Cardiac fibroblast (primary cell): ENCODE data around the gene FHOD1.

Source experiments
- DNase-seq, 2 donors: peaks; one replicate each; pipeline versions ENCODE4 v3.0.0 to v3.0.0-alpha.2; 2010; ENCODE audit warnings: low read depth in 2 of 2
- H3K4me3 ChIP-seq, 2 donors: replicated peaks in 1 of 2; 1 replicate in 1 of 2; 2 replicates in 1 of 2; pipeline ENCODE4 v1.5.1; 2011; ENCODE audit warnings: low read depth in 2 of 2, low read length in 2 of 2, mild to moderate bottlenecking in 2 of 2, moderate library complexity in 1 of 2
- CTCF ChIP-seq: IDR thresholded peaks from one replicate; pipeline ENCODE4 v1.5.1; 2011; ENCODE audit warnings: low read depth, mild to moderate bottlenecking, low read length, inconsistent platforms

FHOD1 gene

DNA sequence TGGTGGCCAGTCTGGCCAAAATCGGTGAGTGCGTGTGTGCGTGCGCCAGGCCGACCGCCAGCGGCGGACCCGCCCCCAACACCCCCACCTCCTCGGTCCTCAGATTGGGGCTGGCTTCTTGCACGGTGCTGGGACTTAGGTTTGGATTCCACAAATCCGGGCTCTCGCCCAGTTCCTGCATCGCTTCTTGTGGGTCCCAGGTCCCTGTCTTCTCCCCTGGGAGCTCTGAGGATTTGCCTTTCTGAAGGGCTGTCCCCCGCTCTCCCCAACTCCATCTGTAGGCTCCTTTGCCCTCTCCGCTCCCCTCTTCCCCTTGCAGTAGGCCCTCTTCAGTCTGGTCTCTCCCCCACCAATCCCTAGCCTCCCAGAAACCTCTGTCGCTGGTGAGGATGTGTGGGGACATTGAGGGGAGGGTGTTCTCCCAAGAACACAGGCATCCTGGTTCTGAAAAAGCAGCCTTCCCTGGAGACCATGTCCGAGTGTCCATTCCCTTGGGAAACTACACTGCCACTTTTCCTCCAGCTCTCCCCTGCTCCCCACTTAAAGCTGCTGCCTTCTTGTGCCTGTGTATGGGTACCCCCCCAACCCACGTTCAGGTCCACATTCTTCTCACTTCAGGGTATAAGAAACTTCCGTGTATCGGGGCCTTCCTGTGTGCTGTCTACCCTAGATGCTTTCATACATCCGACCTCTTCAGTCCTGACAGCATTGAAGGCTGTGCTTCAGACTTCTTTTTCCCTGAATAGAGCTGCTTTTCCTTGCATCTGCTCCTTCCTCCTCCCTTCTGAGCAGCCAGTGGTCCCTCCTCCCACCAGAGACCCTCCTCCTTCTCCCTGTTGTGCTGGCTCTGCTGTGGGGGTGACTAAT is 2.1 kb upstream of the FHOD1 start:
- H3K4me3 ChIP-seq, result peak overlapping the region; percentile 37 to 41
- DNase-seq, result no peak
- no peak for TF ChIP-seq CTCF

- DNase-seq, result no peak
- no peak for TF ChIP-seq CTCF
- peak within 1 kb of the TSS; percentile 37 to 47 for H3K4me3 ChIP-seq
Measured at GRCh38 chr16:67248401-67249177, 1.3 kb upstream of the FHOD1 start, which contains the start of gene SLC9A5. Gene SLC9A5 (plus strand): TSS chr16:67248979. CDS start chr16:67249015, 36 bp downstream.

GRCh38 chr16:67248073-67248400 is 756 bp upstream of the FHOD1 start:
- TF ChIP-seq CTCF, result no peak
- peak overlapping the region; percentile 32 to 37 for H3K4me3 ChIP-seq

GRCh38 chr16:67246756-67247191 is 507 bp downstream of the FHOD1 start:
- peak overlapping the region; percentile 81 to 85 for H3K4me3 ChIP-seq
- TF ChIP-seq CTCF, result no peak
- DNase-seq, result no peak

More at GRCh38 chr16:67248073-67248400, 756 bp upstream of the FHOD1 start:
- DNase-seq, result no peak

GRCh38 chr16:67246081-67246755 is 1.1 kb downstream of the FHOD1 start:
- H3K4me3 ChIP-seq, result peak overlapping the region; percentile 81 to 85
- TF ChIP-seq CTCF, result peak; percentile 41
- DNase-seq, result peak; percentile 85 to 91

DNA sequence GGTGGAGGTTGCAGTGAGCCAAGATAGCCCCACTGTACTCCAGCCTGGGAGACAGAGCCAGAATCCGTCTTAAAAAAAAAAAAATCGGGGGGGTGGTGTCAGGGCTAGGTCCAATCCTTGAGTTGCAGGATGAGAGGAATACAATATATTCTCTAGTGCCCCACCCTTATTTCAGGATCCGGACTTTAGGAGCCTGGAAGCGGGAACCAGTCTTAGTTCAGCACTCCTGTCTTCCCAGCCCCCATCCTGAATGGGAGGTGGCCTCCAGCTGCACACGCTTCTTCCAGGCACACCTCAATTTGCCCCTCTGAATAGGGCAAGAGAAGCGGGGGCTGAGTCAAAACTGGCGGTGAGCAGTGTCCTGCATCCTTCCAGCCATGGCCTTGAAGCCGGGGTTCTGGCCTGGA is 1.6 kb downstream of the FHOD1 start:
- no peak for TF ChIP-seq CTCF
- H3K4me3 ChIP-seq, result peak overlapping the region; percentile 81 to 85
- DNase-seq, result no peak
